ENCODE data around the gene APPBP2. TPM values are rescaled to one million over a fixed set of nuclear protein-coding genes. Genes with fewer than 3 reads are reported as not detected.
"Not testable (repeated sequence)": the region's sequence is repeated elsewhere in the genome, so short reads cannot be mapped to it uniquely, and the experiment has no call there.

Gene APPBP2
- polyA plus RNA-seq, 3 donors, result 4.6 to 12.6 (median 12.2) TPM

GRCh38 chr17:60451965-60452364 lies 74.1 kb downstream of the APPBP2 start:
- no peak overlapping the region for H3K27ac ChIP-seq (ENCODE audit: low read depth, low read length)

DNA sequence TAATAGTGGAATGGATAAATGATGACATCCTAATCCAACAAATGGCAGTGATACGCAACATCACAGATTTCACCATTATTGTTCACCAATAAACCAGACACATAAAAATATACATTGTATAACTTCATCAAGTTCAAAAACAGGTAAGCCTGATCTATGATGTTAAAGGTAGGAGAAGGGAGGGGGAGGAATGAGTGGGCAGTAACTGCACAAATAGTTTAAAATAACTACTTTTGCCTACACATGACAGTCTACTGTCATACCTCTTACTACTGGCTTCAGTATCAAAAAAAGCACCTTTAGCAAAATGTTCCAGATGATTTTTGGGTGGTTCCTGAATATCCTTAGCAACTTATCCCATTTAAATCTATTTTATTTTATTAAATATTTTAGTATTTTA lies 75.0 kb downstream of the APPBP2 start:
- no peak overlapping the region for H3K27ac ChIP-seq (ENCODE audit: low read depth, low read length)
- 97 to 100% (median 100%) methylated on average over 1 of the region's 1 CpG for WGBS, 3 donors

DNA sequence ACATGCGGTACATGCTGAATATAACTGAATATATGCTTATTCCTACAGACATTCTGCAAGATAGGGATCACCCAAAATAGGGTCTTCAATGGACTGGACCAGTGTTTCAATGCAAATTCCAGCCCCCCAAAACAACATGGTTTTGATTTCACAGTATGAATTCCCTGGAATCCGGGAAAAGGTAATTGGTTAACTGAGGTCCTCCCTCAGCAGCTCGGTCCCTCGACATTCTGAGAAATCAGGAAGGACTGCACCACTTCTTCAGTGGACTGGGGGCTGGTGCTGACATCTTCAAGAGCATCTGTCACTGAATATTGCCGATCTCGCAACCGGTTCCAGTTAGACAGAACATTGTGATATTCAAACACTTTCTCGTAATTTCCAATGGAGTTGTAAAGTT lies 78.7 kb downstream of the APPBP2 start:
- WGBS, 3 donors, result 93 to 96% (median 95%) methylated on average over 8 of the region's 8 CpGs

GRCh38 chr17:60445144-60445543 lies 80.9 kb downstream of the APPBP2 start:
- H3K27ac ChIP-seq (ENCODE audit: low read depth, low read length), result no peak overlapping the region

More for the DNA sequence above, 78.7 kb downstream of the APPBP2 start:
- H3K27ac ChIP-seq (ENCODE audit: low read depth, low read length), result no peak overlapping the region

DNA sequence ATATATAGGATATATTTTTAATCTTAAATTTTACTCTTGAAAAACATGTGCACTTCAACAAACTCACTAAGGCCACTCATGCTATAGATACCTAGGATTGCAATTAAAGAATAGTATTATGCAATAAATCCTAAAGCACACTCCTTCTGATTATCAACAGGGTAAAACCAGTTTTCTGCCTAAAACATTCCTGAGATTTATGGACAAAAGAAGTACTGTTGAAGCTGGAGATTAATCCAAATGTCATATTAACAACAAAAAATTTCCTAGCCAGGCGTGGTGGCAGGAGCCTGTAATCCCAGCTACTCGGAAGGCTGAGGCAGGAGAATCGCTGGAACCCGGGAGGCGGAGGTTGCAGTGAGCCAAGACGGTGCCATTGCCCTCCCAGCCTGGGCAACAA lies 82.3 kb downstream of the APPBP2 start:
- WGBS, 3 donors, result 80 to 91% (median 88%) methylated on average over 6 of the region's 6 CpGs
- H3K27ac ChIP-seq (ENCODE audit: low read depth, low read length), result no peak overlapping the region

- no peak overlapping the region for H3K27ac ChIP-seq (ENCODE audit: low read depth, low read length)
Measured at GRCh38 chr17:60442271-60443173, 83.5 kb downstream of the APPBP2 start.

DNA sequence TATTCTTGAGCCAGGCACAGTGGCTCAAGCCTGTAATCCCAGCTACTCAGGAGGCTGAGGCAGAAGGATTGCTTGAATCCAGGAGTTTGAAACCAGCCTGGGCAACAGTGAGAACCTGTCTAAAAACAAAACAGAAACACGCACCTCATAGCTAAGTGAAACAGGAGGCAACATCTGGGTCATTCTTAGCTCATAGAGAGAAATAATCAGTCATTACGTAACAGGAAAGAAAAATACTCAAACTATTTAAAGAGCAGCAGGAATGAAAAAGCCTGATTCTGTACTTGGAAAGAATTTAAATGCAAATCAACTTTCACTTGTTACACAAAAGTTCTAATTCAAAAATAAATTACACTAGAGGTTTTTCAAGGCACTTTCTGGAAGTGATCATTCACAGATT lies 86.5 kb downstream of the APPBP2 start:
- no peak overlapping the region for H3K27ac ChIP-seq (ENCODE audit: low read depth, low read length)
- WGBS, 3 donors, result 13 to 19% (median 16%) methylated on average over 2 of the region's 2 CpGs

More at GRCh38 chr17:60442271-60443173, 83.5 kb downstream of the APPBP2 start:
- WGBS, 3 donors, result 53 to 67% (median 60%) methylated on average over 6 of the region's 6 CpGs

- 48 to 56% (median 55%) methylated on average over 5 of the region's 5 CpGs for WGBS, 3 donors
- no peak overlapping the region for H3K27ac ChIP-seq (ENCODE audit: low read depth, low read length)
Measured at GRCh38 chr17:60436676-60437075, 89.4 kb downstream of the APPBP2 start.

DNA sequence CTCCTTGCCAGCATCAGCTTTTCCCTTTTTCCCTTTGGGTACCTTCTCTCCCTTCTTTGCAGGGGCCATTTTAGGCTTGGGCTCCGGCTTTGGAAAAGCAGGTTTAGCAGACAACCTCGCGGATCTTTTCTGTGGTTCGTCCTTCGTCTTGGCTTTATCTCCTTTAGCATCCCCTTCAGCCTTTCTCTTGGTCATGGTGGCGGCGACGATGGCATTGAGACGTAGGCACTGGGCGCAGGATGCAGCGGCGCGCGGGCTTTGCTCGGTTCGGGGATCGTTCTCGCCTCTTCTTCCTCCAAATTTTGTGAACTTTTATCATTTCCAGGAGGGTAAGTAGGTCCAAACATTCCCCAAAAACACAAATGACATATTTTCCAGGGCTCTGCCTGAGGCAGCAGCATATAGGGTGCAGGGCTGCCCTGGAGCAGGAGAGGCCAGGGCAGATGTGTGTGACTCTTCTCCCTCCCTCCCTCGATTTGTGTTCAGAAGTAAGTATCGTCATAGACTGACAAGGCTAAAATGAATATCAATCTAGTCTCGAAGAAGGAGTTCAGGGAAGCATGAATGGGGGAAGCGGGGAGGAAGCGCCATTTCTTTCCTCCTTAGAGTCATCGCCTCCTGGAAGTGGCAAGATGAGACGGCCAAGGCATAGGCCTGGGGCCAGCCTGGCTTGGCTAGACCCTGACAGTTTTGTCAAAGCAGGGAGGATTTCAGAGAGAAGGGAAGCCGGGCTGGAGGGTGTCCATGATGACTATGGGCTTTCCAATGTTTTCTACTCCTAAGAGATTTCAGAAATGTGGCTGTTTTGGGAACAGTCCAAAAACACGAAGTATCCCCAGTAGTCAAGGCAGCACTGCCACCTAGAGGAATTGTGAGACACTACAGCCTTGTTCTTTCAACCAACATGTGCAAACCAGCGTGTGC lies 90.5 kb downstream of the APPBP2 start:
- no peak overlapping the region for H3K27ac ChIP-seq (ENCODE audit: low read depth, low read length)
- 70 to 73% (median 71%) methylated on average over 28 of the region's 28 CpGs for WGBS, 3 donors

DNA sequence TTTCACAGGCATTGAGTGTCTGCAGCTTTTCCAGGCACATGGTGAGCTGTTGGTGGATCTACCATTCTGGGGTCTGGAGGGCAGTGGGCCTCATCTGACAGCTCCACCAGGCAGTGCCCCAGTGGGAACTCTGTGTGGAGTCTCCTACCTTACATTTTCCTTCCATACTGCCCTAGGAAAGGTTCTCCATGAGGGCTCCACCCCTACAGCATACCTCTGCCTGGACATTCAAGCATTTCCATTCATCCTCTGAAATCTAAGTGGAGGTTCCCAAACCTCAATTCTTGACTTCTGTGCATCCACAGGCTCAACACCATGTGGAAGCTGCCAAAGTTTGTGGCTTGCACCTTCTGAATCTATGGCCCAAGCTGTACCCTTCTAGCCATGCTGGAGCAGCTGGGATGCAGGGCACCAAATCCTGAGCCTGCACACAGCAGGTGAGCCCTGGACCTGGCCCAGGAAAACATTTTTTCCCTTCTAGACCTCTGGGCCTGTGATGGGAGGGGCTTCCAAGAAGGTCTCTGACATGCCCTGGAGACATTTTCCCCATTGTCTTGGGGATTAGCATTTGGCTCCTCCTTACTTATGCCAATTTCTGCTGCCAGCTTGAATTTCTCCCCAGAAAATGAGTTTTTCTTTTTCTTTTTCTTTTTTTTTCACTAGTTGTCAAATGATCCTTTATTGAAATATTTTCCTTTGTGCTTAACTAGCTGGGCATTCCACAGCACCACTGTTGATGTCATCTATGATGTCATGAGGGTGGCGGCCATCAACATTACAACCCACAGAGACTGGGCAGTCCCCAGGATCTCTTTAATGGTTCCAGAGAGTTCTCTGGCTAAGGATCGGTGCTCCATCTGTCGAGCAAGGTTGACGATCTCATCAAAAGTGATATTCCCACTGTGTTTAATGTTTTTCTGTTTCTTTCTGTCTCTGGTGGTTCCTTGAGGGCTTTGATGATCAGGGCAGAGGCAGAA lies 92.7 kb downstream of the APPBP2 start:
- 82 to 94% (median 87%) methylated on average over 4 of the region's 4 CpGs for WGBS, 3 donors
- H3K27ac ChIP-seq (ENCODE audit: low read depth, low read length), result not testable (repeated sequence)

- 73 to 84% (median 83%) methylated on average over 7 of the region's 7 CpGs for WGBS, 3 donors
- H3K27ac ChIP-seq (ENCODE audit: low read depth, low read length), result not testable (repeated sequence)
Measured at GRCh38 chr17:60430561-60430960, 95.5 kb downstream of the APPBP2 start.

DNA sequence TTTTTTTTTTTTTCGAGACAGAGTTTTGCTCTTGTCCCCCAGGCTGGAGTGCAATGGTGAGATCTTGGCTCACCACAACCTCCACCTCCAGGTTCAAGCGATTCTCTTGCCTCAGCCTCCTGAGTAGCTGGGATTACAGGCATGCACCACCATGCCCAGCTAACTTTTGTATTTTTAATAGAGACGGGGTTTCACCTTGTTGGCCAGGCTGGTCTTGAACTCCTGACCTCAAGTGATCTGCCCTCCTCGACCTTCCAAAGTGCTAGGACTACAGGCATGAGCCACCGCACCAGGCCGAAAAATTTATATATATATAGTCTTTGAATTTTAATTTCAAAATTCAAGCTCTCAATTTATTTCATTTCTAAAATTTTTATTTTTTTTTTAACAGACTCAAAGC lies 97.6 kb downstream of the APPBP2 start:
- 72 to 92% (median 87%) methylated on average over 6 of the region's 6 CpGs for WGBS, 3 donors

GRCh38 chr17:60426596-60426995 lies 99.4 kb downstream of the APPBP2 start:
- H3K27ac ChIP-seq (ENCODE audit: low read depth, low read length), result no peak overlapping the region
- 83 to 89% (median 89%) methylated on average over 10 of the region's 10 CpGs for WGBS, 3 donors

More for the DNA sequence above, 97.6 kb downstream of the APPBP2 start:
- not testable (repeated sequence) for H3K27ac ChIP-seq (ENCODE audit: low read depth, low read length)

- WGBS, 3 donors, result 91 to 96% (median 94%) methylated on average over 6 of the region's 6 CpGs
- no peak overlapping the region for H3K27ac ChIP-seq (ENCODE audit: low read depth, low read length)
Measured at GRCh38 chr17:60425626-60426025, 100.4 kb downstream of the APPBP2 start.

DNA sequence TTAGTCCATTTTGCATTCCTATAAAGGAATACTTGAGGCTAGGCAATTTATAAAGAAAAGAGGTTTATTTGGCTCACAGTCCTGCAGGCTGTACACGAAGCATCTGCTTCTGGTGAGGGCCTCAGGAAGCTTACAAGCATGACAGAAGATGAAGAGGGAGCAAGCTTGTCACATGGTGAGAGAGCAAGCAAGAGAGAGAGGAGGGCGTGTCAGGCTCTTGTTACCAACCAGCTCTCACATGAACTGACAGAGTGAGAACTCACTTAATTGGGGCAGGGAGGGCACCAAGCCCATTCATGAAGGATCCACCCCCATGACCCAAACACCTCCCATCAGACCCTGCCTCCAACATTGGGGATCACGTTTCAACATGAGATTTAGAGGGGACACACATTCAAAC lies 102.2 kb downstream of the APPBP2 start:
- H3K27ac ChIP-seq (ENCODE audit: low read depth, low read length), result no peak overlapping the region
- WGBS, 3 donors, result 77 to 85% (median 82%) methylated on average over 3 of the region's 3 CpGs

DNA sequence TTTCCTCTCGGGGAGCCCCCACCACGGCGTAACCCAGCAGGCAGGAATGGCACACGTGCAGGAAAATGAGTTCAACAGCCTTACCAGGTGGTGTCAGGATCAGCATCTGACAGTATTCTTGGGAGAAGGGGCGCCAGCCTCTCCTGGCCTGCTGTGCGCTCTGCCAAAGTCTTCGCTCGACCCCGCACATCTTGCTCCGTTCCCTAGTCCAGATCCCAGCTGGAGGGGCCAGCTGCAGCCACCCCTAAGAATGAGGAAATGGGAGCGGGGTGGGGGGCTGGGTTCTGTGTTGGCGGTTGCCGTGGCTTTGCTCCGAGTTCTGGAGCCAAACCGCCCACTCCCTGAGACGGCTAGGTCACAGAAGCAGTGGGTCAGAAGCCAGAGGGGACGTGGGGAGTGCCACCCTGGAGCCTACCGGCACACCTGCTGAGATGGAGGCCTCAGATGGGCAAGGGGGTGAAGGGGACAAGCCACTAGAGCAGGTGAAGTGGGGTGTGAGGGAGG lies 103.8 kb downstream of the APPBP2 start, which contains the start of gene CHCT1:
CHCT1 (plus strand) TSS at position 328 of the 504 bp plus-strand sequence; CDS start at position 432, 104 bp downstream.
- peak within 1 kb of the TSS; percentile 52 for H3K27ac ChIP-seq (ENCODE audit: low read depth, low read length)
- 60 to 79% (median 62%) methylated on average over 18 of the region's 18 CpGs for WGBS, 3 donors

GRCh38 chr17:60421273-60422161 lies 104.5 kb downstream of the APPBP2 start:
- 2 to 4% (median 2%) methylated on average over 45 to 66 of the region's 66 CpGs for WGBS, 3 donors
- H3K27ac ChIP-seq (ENCODE audit: low read depth, low read length), result peak overlapping the region; percentile 52

All from adipose tissue (tissue), 3 donors.